ENCODE measurements around the gene RPUSD3. TPM values are rescaled to one million over a fixed set of nuclear protein-coding genes. Genes with fewer than 3 reads are reported as not detected.

RPUSD3 gene
- polyA plus RNA-seq, 2 donors: 30.7 to 31.6 TPM

DNA sequence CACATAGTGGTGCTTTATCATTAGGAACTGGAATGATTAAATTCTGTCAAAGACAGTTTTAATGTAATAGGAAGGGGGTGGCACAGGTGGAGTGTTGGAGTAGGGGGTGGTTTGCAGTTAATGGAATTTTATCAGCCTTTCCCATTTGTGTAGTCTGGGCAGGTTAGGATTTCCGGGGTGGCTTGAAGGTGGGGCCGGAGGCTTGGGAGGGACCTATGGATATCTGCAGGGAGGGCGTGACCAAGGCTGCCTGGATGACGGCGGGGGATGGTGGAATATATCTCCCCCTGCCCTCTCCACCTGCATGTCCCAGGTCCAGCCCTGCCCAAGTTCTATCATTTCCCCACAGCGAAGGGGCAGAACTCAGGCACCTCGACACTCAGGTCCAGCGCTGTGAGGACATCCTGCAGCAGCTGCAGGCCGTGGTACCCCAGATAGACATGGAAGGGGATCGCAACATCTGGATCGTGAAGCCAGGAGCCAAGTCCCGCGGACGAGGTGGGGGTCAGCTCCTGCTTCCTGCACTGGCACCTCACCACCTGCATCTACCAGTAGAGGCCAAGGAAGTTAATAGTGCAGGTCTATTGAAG lies 18.3 kb downstream of the RPUSD3 start:
- peaks cover 0 to 2% of the 10 kb centered on the region in 2 donors for H3K9me3 ChIP-seq (ENCODE audit: control insufficient read depth in 2 of 2, insufficient read depth in 1 of 2, low read depth in 1 of 2, low read length in 1 of 2)
- no peak overlapping the region for H3K27ac ChIP-seq (ENCODE audit: low read depth in 2 of 2, low read length in 1 of 2)
- WGBS, 2 donors: 64 to 69% methylated on average over 14 of the region's 14 CpGs
- no peak overlapping the region for H3K4me3 ChIP-seq (ENCODE audit: low read depth in 1 of 2, low read length in 2 of 2)
- H3K36me3 ChIP-seq (ENCODE audit: control insufficient read depth in 2 of 2, insufficient read depth in 2 of 2, low read length in 1 of 2): peaks cover 0 to 5% of the 10 kb centered on the region in 2 donors
- no peaks in the 10 kb centered on the region for H3K27me3 ChIP-seq (ENCODE audit: control insufficient read depth in 1 of 2, insufficient read depth in 2 of 2, low read length in 2 of 2)
- H3K4me1 ChIP-seq (ENCODE audit: control insufficient read depth in 2 of 2, insufficient read depth in 2 of 2, low read length in 1 of 2): peaks cover 0 to 4% of the 10 kb centered on the region in 2 donors

DNA sequence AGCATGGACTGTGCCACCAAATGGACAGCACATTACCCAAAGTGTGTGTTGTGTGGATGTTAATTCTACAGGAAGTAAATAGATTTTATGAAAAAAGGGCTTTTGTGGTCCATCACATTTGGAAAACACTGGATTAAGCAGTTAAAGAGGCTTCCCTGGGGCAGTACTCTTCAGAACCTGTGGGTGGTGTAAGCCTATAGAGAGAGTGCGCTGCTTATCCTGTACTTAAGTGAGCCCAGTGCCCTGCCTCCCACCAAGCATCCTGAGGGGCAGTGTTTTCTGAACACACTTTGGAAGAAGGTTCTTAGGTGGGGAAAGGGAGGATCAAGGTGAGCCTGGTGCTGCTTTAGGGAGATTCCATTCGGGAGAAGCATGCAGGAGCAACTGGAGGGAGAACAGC lies 22.9 kb downstream of the RPUSD3 start:
- Histone ChIP-seq H3K27ac (ENCODE audit: low read depth in 2 of 2, low read length in 1 of 2) (no peak overlapping the region), H3K4me1 (ENCODE audit: control insufficient read depth in 2 of 2, insufficient read depth in 2 of 2, low read length in 1 of 2) (peaks cover 0 to 4% of the 10 kb centered on the region in 2 donors), H3K27me3 (ENCODE audit: control insufficient read depth in 1 of 2, insufficient read depth in 2 of 2, low read length in 2 of 2) (no peaks in the 10 kb centered on the region), H3K9me3 (ENCODE audit: control insufficient read depth in 2 of 2, insufficient read depth in 1 of 2, low read depth in 1 of 2, low read length in 1 of 2) (no peaks in the 10 kb centered on the region), H3K4me3 (ENCODE audit: low read depth in 1 of 2, low read length in 2 of 2) (no peak overlapping the region), H3K36me3 (ENCODE audit: control insufficient read depth in 2 of 2, insufficient read depth in 2 of 2, low read length in 1 of 2) (no peaks in the 10 kb centered on the region)
- WGBS, 2 donors: 74 to 77% methylated on average over 2 of the region's 2 CpGs

DNA sequence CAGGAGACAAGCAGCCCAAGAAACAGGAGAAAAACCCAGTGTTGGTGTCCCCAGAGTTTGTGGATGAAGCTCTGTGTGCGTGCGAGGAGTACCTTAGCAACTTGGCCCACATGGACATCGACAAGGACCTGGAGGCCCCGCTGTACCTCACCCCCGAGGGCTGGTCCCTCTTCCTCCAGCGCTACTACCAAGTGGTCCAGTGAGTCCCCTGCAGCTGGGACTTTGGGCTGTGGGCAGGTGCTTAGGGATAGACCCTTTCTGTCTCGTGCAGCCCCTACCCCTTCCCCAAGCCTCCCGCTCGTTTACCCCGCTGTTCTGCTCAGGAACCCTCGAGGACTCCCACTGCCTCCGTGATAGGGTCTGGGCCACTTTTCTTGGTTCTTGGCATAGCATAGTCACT lies 23.3 kb downstream of the RPUSD3 start:
- no peak overlapping the region for H3K27ac ChIP-seq (ENCODE audit: low read depth in 2 of 2, low read length in 1 of 2)
- WGBS, 2 donors: 91 to 92% methylated on average over 12 of the region's 12 CpGs
- no peaks in the 10 kb centered on the region for H3K36me3 ChIP-seq (ENCODE audit: control insufficient read depth in 2 of 2, insufficient read depth in 2 of 2, low read length in 1 of 2)
- H3K4me1 ChIP-seq (ENCODE audit: control insufficient read depth in 2 of 2, insufficient read depth in 2 of 2, low read length in 1 of 2): peaks cover 0 to 2% of the 10 kb centered on the region in 2 donors
- H3K4me3 ChIP-seq (ENCODE audit: low read depth in 1 of 2, low read length in 2 of 2): no peak overlapping the region
- H3K9me3 ChIP-seq (ENCODE audit: control insufficient read depth in 2 of 2, insufficient read depth in 1 of 2, low read depth in 1 of 2, low read length in 1 of 2): no peaks in the 10 kb centered on the region
- H3K27me3 ChIP-seq (ENCODE audit: control insufficient read depth in 1 of 2, insufficient read depth in 2 of 2, low read length in 2 of 2): no peaks in the 10 kb centered on the region

GRCh38 chr3:9818666-9819335 lies 25.0 kb downstream of the RPUSD3 start:
- Histone ChIP-seq H3K4me3 (ENCODE audit: low read depth in 1 of 2, low read length in 2 of 2) (no peak overlapping the region), H3K4me1 (ENCODE audit: control insufficient read depth in 2 of 2, insufficient read depth in 2 of 2, low read length in 1 of 2) (no peaks in the 10 kb centered on the region), H3K27me3 (ENCODE audit: control insufficient read depth in 1 of 2, insufficient read depth in 2 of 2, low read length in 2 of 2) (no peaks in the 10 kb centered on the region), H3K27ac (ENCODE audit: low read depth in 2 of 2, low read length in 1 of 2) (no peak overlapping the region), H3K36me3 (ENCODE audit: control insufficient read depth in 2 of 2, insufficient read depth in 2 of 2, low read length in 1 of 2) (no peaks in the 10 kb centered on the region), H3K9me3 (ENCODE audit: control insufficient read depth in 2 of 2, insufficient read depth in 1 of 2, low read depth in 1 of 2, low read length in 1 of 2) (no peaks in the 10 kb centered on the region)
- 79 to 89% methylated on average over 6 to 7 of the region's 7 CpGs for WGBS, 2 donors

GRCh38 chr3:9817436-9817835 lies 26.4 kb downstream of the RPUSD3 start:
- no peaks in the 10 kb centered on the region for H3K9me3 ChIP-seq (ENCODE audit: control insufficient read depth in 2 of 2, insufficient read depth in 1 of 2, low read depth in 1 of 2, low read length in 1 of 2)
- no peaks in the 10 kb centered on the region for H3K27me3 ChIP-seq (ENCODE audit: control insufficient read depth in 1 of 2, insufficient read depth in 2 of 2, low read length in 2 of 2)
- no peak overlapping the region for H3K4me3 ChIP-seq (ENCODE audit: low read depth in 1 of 2, low read length in 2 of 2)
- H3K27ac ChIP-seq (ENCODE audit: low read depth in 2 of 2, low read length in 1 of 2): no peak overlapping the region
- no peaks in the 10 kb centered on the region for H3K4me1 ChIP-seq (ENCODE audit: control insufficient read depth in 2 of 2, insufficient read depth in 2 of 2, low read length in 1 of 2)
- WGBS, 2 donors: 77 to 88% methylated on average over 6 of the region's 6 CpGs
- peaks cover 0 to 2% of the 10 kb centered on the region in 2 donors for H3K36me3 ChIP-seq (ENCODE audit: control insufficient read depth in 2 of 2, insufficient read depth in 2 of 2, low read length in 1 of 2)

- no peak overlapping the region for H3K4me3 ChIP-seq (ENCODE audit: low read depth in 1 of 2, low read length in 2 of 2)
- WGBS, 2 donors: 90 to 93% methylated on average over 9 of the region's 9 CpGs
- no peak overlapping the region for H3K27ac ChIP-seq (ENCODE audit: low read depth in 2 of 2, low read length in 1 of 2)
- no peaks in the 10 kb centered on the region for H3K9me3 ChIP-seq (ENCODE audit: control insufficient read depth in 2 of 2, insufficient read depth in 1 of 2, low read depth in 1 of 2, low read length in 1 of 2)
- peaks cover 0 to 2% of the 10 kb centered on the region in 2 donors for H3K4me1 ChIP-seq (ENCODE audit: control insufficient read depth in 2 of 2, insufficient read depth in 2 of 2, low read length in 1 of 2)
- H3K36me3 ChIP-seq (ENCODE audit: control insufficient read depth in 2 of 2, insufficient read depth in 2 of 2, low read length in 1 of 2): peaks cover 0 to 2% of the 10 kb centered on the region in 2 donors
- H3K27me3 ChIP-seq (ENCODE audit: control insufficient read depth in 1 of 2, insufficient read depth in 2 of 2, low read length in 2 of 2): no peaks in the 10 kb centered on the region
Measured at GRCh38 chr3:9815986-9816385, 27.8 kb downstream of the RPUSD3 start.

DNA sequence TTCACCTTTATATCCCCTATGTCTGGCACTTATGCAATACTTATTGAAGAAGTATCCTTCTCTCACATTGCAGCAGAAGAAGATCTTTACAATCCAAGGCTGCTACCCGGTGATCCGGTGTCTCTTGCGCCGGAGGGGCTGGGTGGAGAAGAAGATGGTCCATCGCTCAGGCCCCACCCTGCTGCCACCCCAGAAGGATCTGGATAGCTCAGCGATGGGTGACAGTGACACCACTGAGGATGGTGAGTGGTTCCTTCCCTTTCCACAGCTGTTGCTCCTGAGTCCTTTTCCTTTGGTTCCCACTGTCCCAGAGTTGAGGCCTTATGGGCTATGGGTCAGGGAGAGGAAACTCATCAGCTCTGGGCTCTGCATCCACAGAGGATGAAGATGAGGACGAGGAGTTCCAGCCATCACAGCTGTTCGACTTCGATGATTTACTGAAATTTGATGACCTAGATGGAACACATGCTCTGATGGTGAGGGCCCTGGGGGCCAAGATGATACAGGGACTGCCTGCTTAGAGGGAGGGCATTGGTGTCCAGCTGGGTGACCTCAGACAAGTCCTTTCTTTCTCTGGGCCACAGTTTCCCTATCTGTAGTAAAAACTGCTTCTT lies 30.8 kb downstream of the RPUSD3 start:
- no peak overlapping the region for H3K4me3 ChIP-seq (ENCODE audit: low read depth in 1 of 2, low read length in 2 of 2)
- H3K27me3 ChIP-seq (ENCODE audit: control insufficient read depth in 1 of 2, insufficient read depth in 2 of 2, low read length in 2 of 2): no peaks in the 10 kb centered on the region
- peaks cover 3 to 6% of the 10 kb centered on the region in 2 donors for H3K4me1 ChIP-seq (ENCODE audit: control insufficient read depth in 2 of 2, insufficient read depth in 2 of 2, low read length in 1 of 2)
- no peaks in the 10 kb centered on the region for H3K9me3 ChIP-seq (ENCODE audit: control insufficient read depth in 2 of 2, insufficient read depth in 1 of 2, low read depth in 1 of 2, low read length in 1 of 2)
- no peak overlapping the region for H3K27ac ChIP-seq (ENCODE audit: low read depth in 2 of 2, low read length in 1 of 2)
- H3K36me3 ChIP-seq (ENCODE audit: control insufficient read depth in 2 of 2, insufficient read depth in 2 of 2, low read length in 1 of 2): peaks cover 0 to 2% of the 10 kb centered on the region in 2 donors
- 94 to 95% methylated on average over 9 of the region's 9 CpGs for WGBS, 2 donors

DNA sequence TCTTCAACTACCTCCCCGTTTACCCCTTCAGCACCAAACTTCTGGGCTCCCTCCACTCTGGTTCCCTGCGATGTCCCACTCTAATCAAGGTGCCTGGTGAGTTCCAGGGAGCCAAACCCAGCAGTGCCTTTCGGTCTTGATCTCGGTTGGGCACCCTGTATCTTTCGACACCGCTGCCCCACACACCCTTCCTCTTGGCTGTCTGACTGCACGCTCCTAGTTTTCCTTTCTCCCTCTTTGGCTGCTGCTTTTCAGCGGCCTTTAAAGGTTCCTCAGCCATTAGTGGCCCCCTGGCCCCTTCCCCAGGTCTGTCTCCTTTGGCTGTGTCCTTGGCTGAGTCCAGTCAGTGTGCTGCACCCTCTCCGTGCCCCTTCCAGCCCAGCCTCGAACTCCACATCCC lies 33.0 kb downstream of the RPUSD3 start:
- H3K27ac ChIP-seq (ENCODE audit: low read depth in 2 of 2, low read length in 1 of 2): peak overlapping the region; percentile 14 to 91
- peaks cover 3 to 6% of the 10 kb centered on the region in 2 donors for H3K4me1 ChIP-seq (ENCODE audit: control insufficient read depth in 2 of 2, insufficient read depth in 2 of 2, low read length in 1 of 2)

GRCh38 chr3:9810433-9810770 lies 33.4 kb downstream of the RPUSD3 start:
- Histone ChIP-seq H3K9me3 (ENCODE audit: control insufficient read depth in 2 of 2, insufficient read depth in 1 of 2, low read depth in 1 of 2, low read length in 1 of 2) (no peaks in the 10 kb centered on the region), H3K27ac (ENCODE audit: low read depth in 2 of 2, low read length in 1 of 2) (peak overlapping the region; percentile 76 to 91), H3K4me1 (ENCODE audit: control insufficient read depth in 2 of 2, insufficient read depth in 2 of 2, low read length in 1 of 2) (peaks cover 3 to 6% of the 10 kb centered on the region in 2 donors), H3K4me3 (ENCODE audit: low read depth in 1 of 2, low read length in 2 of 2) (peak overlapping the region; percentile 52 to 60), H3K27me3 (ENCODE audit: control insufficient read depth in 1 of 2, insufficient read depth in 2 of 2, low read length in 2 of 2) (no peaks in the 10 kb centered on the region), H3K36me3 (ENCODE audit: control insufficient read depth in 2 of 2, insufficient read depth in 2 of 2, low read length in 1 of 2) (peaks cover 11 to 15% of the 10 kb centered on the region in 2 donors)
- 7 to 9% methylated on average over 18 of the region's 18 CpGs for WGBS, 2 donors

More for the DNA sequence above, 33.0 kb downstream of the RPUSD3 start:
- Histone ChIP-seq H3K36me3 (ENCODE audit: control insufficient read depth in 2 of 2, insufficient read depth in 2 of 2, low read length in 1 of 2) (peaks cover 8 to 11% of the 10 kb centered on the region in 2 donors), H3K27me3 (ENCODE audit: control insufficient read depth in 1 of 2, insufficient read depth in 2 of 2, low read length in 2 of 2) (no peaks in the 10 kb centered on the region), H3K4me3 (ENCODE audit: low read depth in 1 of 2, low read length in 2 of 2) (peak overlapping the region; percentile 52 to 60), H3K9me3 (ENCODE audit: control insufficient read depth in 2 of 2, insufficient read depth in 1 of 2, low read depth in 1 of 2, low read length in 1 of 2) (no peaks in the 10 kb centered on the region)
- WGBS, 2 donors: 42 to 46% methylated on average over 10 of the region's 10 CpGs
